Left ventricle myocardium inferior (tissue), 1 donor: ENCODE data around the gene INO80B. TPM values are rescaled to one million over a fixed set of nuclear protein-coding genes. Genes with fewer than 3 reads are reported as not detected.
A peak's percentile ranks its signal among the peaks of the same experiment; 100 is the strongest.

Source experiments
- DNase-seq: peaks from one replicate; pipeline ENCODE4 v3.0.0-alpha.2; 2020
- H3K27ac ChIP-seq: fragments of 200-600 bp; replicated peaks from 2 replicates; pipeline ENCODE4 v1.8.0; 2021
- H3K27me3 ChIP-seq: fragments of 200-600 bp; 2 replicates; pipeline ENCODE4 v1.8.0; 2021; ENCODE audit warnings: low read depth
- H3K36me3 ChIP-seq: fragments of 200-600 bp; 2 replicates; pipeline ENCODE4 v1.8.0; 2021
- H3K4me1 ChIP-seq: fragments of 200-600 bp; 2 replicates; pipeline ENCODE4 v1.8.0; 2021
- H3K4me3 ChIP-seq: fragments of 200-600 bp; 2 replicates; pipeline ENCODE4 v1.8.0; 2021; ENCODE audit warnings: mild to moderate bottlenecking, moderate library complexity
- H3K9me3 ChIP-seq: fragments of 200-600 bp; replicated peaks from 2 replicates; pipeline ENCODE4 v1.8.0; 2021
- CTCF ChIP-seq: fragments of 200-600 bp; IDR thresholded peaks from 2 replicates; pipeline ENCODE4 v1.8.0; 2021; ENCODE audit warnings: antibody characterized with exemption, mild to moderate bottlenecking, borderline replicate concordance
- intact Hi-C: fragments of 100-400 bp; cut with micrococcal nuclease; formaldehyde crosslinking; loops from one replicate; pipeline ENCODE4 v1.11.0; 2022
- total RNA-seq: library from RNA; stranded (reverse); fragmentation: NEBNext Ultra II Directional; extraction: Animal tissue kit (Norgen Biotek cat#: 25700); gene quantifications from one replicate; pipeline ENCODE4 v1.2.1, GENCODE V29; 2021
- donor health status: DM: no; HTN: yes; CAD: no; lungs with severe emphysema.

INO80B gene
- total RNA-seq, 1 donor from 2014 or later: 19.3 TPM

- DNase-seq: peak; percentile 69
- intact Hi-C loops: no loop called here
- peak; percentile 64 for TF ChIP-seq CTCF
- no peaks in the 10 kb centered on the region for H3K27me3 ChIP-seq
- H3K4me3 ChIP-seq: peak overlapping the region; percentile 79
- peak overlapping the region; percentile 78 for H3K27ac ChIP-seq
- no peaks in the 10 kb centered on the region for H3K9me3 ChIP-seq
- no peaks in the 10 kb centered on the region for H3K36me3 ChIP-seq
- H3K4me1 ChIP-seq: peaks cover 35% of the 10 kb centered on the region
These were observed 39.8 kb upstream of the INO80B start for GRCh38 chr2:74414881-74415761.

GRCh38 chr2:74415762-74416395 is 39.0 kb upstream of the INO80B start:
- Histone ChIP-seq H3K36me3 (no peaks in the 10 kb centered on the region), H3K9me3 (no peaks in the 10 kb centered on the region), H3K27ac (peak overlapping the region; percentile 78), H3K4me3 (peak overlapping the region; percentile 79), H3K27me3 (no peaks in the 10 kb centered on the region), H3K4me1 (peaks cover 37% of the 10 kb centered on the region)
- TF ChIP-seq CTCF: no peak
- no peak for DNase-seq
- intact Hi-C loops: no loop called here

- H3K27ac ChIP-seq: no peak overlapping the region
- H3K27me3 ChIP-seq: no peaks in the 10 kb centered on the region
- peaks cover 46% of the 10 kb centered on the region for H3K4me1 ChIP-seq
- no peaks in the 10 kb centered on the region for H3K9me3 ChIP-seq
- DNase-seq: no peak
- H3K4me3 ChIP-seq: no peak overlapping the region
- no peak for TF ChIP-seq CTCF
- H3K36me3 ChIP-seq: no peaks in the 10 kb centered on the region
- intact Hi-C loops: no loop called here
These were observed 38.1 kb upstream of the INO80B start for GRCh38 chr2:74416778-74417177.

- intact Hi-C loops: no loop called here
- no peak for DNase-seq
These were observed 37.7 kb upstream of the INO80B start for GRCh38 chr2:74417197-74417596.

GRCh38 chr2:74417763-74418162 is 37.1 kb upstream of the INO80B start:
- Histone ChIP-seq H3K27me3 (no peaks in the 10 kb centered on the region), H3K4me1 (peaks cover 51% of the 10 kb centered on the region), H3K9me3 (no peaks in the 10 kb centered on the region), H3K4me3 (no peak overlapping the region), H3K27ac (peak overlapping the region; percentile 51), H3K36me3 (no peaks in the 10 kb centered on the region)
- no peak for DNase-seq
- intact Hi-C loops: no loop called here
- TF ChIP-seq CTCF: no peak

More at GRCh38 chr2:74417197-74417596, 37.7 kb upstream of the INO80B start:
- Histone ChIP-seq H3K9me3 (no peaks in the 10 kb centered on the region), H3K36me3 (no peaks in the 10 kb centered on the region), H3K27me3 (no peaks in the 10 kb centered on the region), H3K4me3 (no peak overlapping the region), H3K4me1 (peaks cover 50% of the 10 kb centered on the region), H3K27ac (no peak overlapping the region)
- no peak for TF ChIP-seq CTCF
